ENCODE data around the gene NFIC. TPM values are rescaled to one million over a fixed set of nuclear protein-coding genes. Genes with fewer than 3 reads are reported as not detected.
A peak's percentile ranks its signal among the peaks of the same experiment; 100 is the strongest.

NFIC gene
- total and polyA plus RNA-seq, 4 donors: 12.8 to 100 (median 75.1) TPM

- WGBS: 22% methylated on average over 38 of the region's 38 CpGs
- peak overlapping the region in 1 of 3 donors; percentile 97 for H3K4me3 ChIP-seq (ENCODE audit: low read depth in 1 of 3, low read length in 3 of 3)
These were observed 8.2 kb upstream of the NFIC start for GRCh38 chr19:3357992-3358688.

More at GRCh38 chr19:3357992-3358688, 8.2 kb upstream of the NFIC start:
- Histone ChIP-seq H3K9ac (ENCODE audit: low read depth in 1 of 2, low read length in 2 of 2) (no peak overlapping the region), H3K27ac (ENCODE audit: low read depth in 1 of 2, low read length in 2 of 2) (peak overlapping the region; percentile 89), H3K4me1 (ENCODE audit: control insufficient read depth in 4 of 4, insufficient read depth in 4 of 4, low read length in 3 of 4) (peaks cover 4 to 18% (median 15%) of the 10 kb centered on the region in 4 donors), H3K9me3 (ENCODE audit: control insufficient read depth in 4 of 4, low read length in 3 of 4) (no peaks in the 10 kb centered on the region), H3K27me3 (ENCODE audit: control insufficient read depth in 4 of 4, insufficient read depth in 4 of 4, low read length in 3 of 4) (no peaks in the 10 kb centered on the region), H3K36me3 (ENCODE audit: control insufficient read depth in 4 of 4, insufficient read depth in 3 of 4, low read depth in 1 of 4, low read length in 3 of 4) (no peaks in the 10 kb centered on the region)
- no peak for DNase-seq (ENCODE audit: low spot score)
- TF ChIP-seq MAX (IDR thresholded peaks at IDR 0.05) (no peak), HNF4A (conservative IDR thresholded peaks at IDR 0.05) (no peak), GABPA (IDR thresholded peaks at IDR 0.05 in 1 of 2, conservative IDR thresholded peaks at IDR 0.05 in 1 of 2) (no peak), JUND (IDR thresholded peaks at IDR 0.05) (no peak), ATF3 (IDR thresholded peaks at IDR 0.05) (no peak), RAD21 (IDR thresholded peaks at IDR 0.05) (no peak), FOXA1 (IDR thresholded peaks at IDR 0.05) (no peak), CTCF (IDR thresholded peaks at IDR 0.05; ENCODE audit: low read depth, low read length, missing input control) (no peak), YY1 (IDR thresholded peaks at IDR 0.05) (no peak), TAF1 (conservative IDR thresholded peaks at IDR 0.05) (no peak)
- TF ChIP-seq, protein P1, sequence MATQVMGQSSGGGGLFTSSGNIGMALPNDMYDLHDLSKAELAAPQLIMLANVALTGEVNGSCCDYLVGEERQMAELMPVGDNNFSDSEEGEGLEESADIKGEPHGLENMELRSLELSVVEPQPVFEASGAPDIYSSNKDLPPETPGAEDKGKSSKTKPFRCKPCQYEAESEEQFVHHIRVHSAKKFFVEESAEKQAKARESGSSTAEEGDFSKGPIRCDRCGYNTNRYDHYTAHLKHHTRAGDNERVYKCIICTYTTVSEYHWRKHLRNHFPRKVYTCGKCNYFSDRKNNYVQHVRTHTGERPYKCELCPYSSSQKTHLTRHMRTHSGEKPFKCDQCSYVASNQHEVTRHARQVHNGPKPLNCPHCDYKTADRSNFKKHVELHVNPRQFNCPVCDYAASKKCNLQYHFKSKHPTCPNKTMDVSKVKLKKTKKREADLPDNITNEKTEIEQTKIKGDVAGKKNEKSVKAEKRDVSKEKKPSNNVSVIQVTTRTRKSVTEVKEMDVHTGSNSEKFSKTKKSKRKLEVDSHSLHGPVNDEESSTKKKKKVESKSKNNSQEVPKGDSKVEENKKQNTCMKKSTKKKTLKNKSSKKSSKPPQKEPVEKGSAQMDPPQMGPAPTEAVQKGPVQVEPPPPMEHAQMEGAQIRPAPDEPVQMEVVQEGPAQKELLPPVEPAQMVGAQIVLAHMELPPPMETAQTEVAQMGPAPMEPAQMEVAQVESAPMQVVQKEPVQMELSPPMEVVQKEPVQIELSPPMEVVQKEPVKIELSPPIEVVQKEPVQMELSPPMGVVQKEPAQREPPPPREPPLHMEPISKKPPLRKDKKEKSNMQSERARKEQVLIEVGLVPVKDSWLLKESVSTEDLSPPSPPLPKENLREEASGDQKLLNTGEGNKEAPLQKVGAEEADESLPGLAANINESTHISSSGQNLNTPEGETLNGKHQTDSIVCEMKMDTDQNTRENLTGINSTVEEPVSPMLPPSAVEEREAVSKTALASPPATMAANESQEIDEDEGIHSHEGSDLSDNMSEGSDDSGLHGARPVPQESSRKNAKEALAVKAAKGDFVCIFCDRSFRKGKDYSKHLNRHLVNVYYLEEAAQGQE (IDR thresholded peaks at IDR 0.05): no peak
- TF ChIP-seq, protein P2, sequence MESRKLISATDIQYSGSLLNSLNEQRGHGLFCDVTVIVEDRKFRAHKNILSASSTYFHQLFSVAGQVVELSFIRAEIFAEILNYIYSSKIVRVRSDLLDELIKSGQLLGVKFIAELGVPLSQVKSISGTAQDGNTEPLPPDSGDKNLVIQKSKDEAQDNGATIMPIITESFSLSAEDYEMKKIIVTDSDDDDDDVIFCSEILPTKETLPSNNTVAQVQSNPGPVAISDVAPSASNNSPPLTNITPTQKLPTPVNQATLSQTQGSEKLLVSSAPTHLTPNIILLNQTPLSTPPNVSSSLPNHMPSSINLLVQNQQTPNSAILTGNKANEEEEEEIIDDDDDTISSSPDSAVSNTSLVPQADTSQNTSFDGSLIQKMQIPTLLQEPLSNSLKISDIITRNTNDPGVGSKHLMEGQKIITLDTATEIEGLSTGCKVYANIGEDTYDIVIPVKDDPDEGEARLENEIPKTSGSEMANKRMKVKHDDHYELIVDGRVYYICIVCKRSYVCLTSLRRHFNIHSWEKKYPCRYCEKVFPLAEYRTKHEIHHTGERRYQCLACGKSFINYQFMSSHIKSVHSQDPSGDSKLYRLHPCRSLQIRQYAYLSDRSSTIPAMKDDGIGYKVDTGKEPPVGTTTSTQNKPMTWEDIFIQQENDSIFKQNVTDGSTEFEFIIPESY (IDR thresholded peaks at IDR 0.05): no peak
